ENCODE measurements around the gene FOXS1. TPM values are rescaled to one million over a fixed set of nuclear protein-coding genes. Genes with fewer than 3 reads are reported as not detected.

Gene FOXS1
- total RNA-seq, 1 donor from 2014 or later, result not detected

DNA sequence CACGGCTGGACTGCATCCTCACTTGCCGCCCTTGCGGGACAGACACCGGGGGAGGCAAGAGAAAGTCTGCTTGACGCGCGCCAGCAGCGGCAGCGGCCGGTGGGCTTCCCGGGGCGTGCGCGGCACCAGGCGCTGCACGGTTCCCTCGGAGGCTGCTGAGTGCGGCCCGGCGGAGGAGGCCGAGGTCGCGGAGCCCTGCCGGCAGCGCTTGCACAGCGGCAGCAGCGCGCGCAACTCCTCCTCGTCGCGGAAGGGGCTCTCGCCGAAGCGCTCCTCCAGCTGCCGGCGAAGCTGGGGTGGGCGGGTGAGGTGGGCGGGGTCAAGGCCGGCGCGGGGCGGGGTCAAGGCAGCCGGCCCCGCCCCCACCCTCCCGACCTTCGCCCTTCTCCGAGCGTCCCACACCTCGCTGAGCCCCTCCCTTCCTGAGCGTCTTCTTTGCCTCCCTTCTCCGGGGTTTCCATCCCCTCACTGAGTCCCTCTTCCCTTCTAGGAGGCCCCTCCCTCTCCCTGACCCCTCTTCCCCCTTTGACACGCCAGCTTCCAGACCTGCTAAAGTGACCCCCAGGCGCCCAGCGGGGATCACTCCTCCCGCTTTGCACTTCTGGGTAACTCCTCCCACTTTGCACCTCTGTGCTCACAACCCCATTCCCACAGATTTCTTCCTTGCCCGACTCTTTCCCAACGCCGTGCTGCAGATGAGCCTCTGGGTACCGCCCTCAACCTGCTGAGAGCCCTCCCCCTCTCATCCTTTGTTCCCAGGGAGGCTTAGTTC, 16.2 kb upstream of the FOXS1 start:
- DNase-seq (ENCODE audit: low read depth, low spot score), result no peak

DNA sequence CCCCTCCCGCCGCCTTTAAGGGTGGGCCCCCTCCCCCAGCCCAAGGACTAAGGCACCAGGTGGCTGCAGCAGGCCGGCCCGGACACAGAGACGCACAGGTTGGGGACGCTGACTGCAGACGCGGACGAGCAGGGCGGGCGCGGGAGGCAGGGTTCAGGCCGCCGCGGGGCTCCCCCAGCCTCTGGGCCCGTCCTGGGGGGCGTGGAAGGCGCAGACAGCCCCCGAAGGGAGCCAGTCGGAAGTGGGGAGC, 15.7 kb upstream of the FOXS1 start:
- DNase-seq (ENCODE audit: low read depth, low spot score), result no peak

DNA sequence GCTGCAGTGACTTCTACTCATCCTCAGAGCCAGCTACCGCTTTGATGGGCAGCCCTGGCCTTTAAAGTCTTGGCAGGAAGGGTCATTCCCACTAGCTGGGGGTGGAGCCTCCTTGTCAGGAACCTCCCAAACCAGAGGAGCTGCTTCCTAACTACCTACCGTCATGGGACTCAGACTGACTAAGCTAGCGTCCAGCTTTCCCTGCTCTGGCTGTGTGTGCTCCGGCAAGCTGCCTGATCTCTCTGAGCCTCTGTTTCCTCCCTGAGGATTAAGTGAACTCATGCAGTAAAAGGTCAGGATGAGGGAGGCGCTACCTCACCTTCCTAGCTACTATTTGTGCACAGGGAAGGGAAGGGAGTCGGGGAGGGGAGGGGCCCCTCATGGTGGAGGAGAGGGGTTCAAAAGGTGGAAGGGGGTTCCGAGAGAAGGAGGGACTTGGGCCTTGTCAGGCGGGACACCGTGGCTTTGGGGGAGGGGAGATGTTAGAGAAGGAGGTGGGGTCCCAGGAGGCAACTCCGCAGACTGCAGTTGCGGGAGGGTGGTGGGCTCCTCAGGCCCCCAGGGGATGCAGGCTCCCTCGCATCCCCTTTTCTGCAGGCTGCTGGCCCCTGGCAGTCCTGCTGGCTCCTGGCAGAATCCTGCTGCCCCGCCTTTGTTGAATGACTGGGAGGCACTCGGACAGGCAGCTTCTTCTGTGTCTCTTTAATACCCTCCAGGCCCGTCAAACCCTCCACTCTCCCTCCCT, 15.2 kb upstream of the FOXS1 start:
- DNase-seq (ENCODE audit: low read depth, low spot score), result no peak

DNA sequence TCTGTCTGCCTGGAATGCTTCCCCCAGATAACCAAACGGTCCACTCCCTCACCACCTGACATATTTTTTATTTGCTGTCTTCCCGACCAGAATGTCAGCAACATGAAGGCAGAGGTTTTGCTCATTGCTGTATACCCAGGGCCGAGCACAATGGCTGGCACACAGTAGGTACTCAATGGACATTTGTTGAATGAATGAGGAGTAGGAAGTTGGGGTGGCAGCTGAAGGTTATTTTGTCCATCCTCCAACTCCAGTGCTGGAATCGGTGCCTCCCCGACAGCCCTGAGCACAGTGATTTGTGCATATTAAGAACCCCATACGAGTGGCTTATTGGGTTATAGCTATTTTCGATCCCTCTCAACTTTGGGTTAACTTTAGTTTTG, 14.6 kb upstream of the FOXS1 start:
- no peak for DNase-seq (ENCODE audit: low read depth, low spot score)

DNA sequence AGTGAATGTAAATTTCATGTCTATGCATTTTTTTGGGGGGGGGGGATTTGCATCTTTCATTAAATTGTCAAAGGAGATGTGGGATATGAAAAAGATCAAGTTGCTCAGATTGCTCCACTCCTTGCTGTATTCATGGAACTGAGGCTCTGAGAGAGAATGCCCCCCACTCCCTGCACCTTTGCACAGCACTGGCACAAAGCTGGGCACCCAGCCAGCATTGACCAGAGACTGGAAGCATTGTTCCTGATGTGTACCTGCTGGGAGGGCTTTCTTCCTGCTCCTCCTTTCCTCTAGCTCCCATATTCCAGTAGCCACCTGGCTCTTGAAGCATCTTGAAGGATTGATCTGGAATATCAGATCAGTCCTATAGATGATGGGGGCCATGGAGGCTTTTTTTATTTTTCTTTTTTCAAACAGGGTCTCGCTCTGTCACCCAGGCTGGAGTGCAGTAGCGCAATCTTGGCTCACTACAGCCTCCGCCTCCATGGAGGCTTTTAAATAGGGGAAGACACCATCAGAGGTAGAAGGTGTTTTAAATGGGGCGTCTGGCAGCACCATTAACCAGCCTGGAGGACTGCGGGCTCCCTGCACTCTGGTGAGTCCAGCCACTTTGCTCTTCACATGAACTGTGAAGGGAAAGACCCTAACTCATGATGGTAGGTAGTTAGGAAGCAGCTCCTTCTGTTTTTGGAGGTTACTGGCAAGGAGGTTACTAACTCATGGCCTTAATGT, 14.0 kb upstream of the FOXS1 start:
- DNase-seq (ENCODE audit: low read depth, low spot score), result no peak

DNA sequence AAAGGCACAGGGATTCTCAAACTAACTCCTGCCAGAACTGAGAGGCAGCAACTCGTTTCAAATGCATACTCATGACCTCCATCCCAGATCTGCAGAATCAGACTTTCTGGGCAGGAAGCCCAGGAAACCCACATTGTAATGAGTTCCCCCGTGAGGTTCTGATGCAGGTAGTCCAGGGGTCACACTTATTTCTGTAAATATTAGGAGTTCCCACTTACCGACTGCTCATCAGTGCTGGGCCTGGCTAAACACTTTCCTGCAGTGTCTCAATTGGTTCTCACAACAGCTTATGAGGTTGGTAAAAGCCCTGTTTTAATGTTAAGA, 13.3 kb upstream of the FOXS1 start:
- no peak for DNase-seq (ENCODE audit: low read depth, low spot score)

DNA sequence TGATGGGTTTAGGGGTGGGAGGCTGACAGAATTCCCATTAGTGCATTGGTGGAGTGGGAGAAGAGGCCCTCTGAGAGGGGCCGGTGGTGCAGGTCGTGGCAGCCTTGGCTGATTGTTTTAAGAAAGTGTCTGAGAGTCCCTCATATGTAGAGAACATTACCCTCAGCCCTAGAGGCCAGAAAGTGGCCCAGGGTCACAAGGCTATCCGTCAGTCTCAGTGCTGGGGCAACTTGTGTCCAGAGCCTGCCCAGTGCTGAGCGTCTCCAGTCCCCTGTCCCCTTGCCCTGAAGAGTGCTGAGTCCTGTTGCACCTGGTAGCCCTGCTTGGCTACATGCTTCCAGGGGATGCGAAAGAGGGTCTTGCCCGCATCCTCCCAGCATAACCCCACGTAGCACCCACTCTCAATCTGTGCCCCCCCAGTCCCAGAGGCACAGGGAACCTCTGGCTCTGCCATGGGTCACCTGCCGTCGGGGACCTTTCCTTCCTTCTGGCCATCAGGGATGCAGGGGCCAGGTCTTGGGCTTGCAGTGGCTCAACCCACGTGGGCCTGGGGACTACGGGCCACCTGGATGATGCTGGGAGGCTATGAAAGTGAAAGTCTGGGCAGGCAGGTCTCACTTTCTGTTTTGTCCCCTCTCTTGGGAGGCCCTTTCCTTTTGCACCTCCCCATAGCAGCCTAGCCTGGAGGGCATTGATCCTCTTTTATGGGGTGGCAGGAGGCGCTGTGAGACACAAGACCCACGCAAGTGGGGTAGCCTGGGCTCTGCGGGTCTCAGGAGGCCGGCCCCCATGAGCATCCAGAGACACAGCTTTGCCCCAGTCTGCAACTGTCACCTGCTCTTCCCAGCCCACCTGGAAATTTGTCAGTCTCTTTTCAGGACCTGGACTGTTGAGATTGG, 12.7 kb upstream of the FOXS1 start:
- no peak for DNase-seq (ENCODE audit: low read depth, low spot score)

DNA sequence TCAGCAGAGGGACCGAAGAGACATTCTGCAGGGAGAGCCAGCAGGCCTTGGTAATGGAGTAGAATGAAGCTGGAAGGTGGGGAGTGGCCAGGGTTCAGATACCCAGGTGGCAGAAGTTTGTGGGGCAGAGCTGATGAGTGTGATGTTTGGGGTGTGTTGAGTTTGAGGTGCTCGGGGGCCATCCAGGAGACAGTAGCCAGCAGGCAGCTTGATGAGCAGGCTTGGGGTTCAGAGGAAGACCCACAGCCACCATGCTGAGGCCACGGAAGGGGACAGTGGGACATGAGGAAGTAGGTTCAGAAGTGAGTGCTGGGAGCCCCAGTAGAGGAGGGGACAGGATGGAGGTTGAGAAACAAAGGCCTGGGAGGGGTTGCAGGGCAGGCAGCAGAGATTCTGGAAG, 11.1 kb upstream of the FOXS1 start:
- no peak for DNase-seq (ENCODE audit: low read depth, low spot score)

DNA sequence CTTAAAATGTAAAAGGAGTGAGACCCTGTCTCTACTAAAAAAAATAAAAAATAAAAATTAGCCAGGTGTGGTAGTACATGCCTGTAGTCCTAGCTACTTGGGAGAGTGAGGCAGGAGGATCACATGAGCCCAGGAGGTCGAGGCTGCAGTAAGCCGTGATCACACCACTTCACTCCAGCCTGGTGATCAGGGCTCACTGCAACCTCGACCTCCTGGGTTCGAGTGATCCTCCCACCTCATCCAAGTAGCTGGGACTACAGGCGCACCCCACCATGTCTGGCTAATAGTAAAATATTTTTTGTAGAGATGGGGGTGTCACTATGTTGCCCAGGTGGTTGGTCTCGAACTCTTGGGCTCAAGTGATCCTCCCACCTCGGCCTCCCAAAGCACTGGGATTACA, 8.1 kb upstream of the FOXS1 start:
- no peak for DNase-seq (ENCODE audit: low read depth, low spot score)

DNA sequence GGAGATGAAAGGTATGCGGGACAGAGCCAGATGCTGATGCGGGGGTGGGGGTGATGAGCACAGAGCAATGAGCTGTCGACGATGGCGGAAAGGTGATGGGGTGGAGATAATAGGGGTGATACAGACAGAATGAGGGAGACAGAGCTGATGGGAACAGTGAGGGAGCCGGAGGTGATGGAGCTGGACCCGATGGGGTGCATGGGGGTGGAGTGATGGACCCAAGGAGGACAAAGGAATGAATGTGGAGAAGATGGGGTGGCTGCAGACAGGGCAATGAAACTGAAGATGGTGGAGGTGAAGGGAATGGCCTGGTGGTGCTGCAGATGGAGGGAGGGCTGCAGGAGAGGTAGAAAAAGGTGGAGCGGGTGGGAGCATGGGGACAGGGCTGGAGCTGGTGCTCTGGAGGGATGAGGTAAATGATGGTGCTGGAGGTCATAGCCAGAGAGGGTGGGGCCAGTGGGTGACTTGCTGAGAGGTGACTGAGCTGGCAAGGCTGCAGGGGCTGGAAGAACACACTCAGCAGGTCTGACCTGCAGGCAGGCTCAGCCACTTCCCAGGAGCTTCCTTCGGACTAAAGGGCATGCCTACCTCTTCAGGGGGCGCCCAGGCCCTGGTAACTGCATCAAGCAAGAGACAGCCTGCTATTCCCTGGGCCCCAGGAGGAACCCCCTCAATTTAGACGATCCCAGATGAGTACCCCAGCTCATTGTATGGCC, 6.0 kb upstream of the FOXS1 start:
- no peak for DNase-seq (ENCODE audit: low read depth, low spot score)

DNA sequence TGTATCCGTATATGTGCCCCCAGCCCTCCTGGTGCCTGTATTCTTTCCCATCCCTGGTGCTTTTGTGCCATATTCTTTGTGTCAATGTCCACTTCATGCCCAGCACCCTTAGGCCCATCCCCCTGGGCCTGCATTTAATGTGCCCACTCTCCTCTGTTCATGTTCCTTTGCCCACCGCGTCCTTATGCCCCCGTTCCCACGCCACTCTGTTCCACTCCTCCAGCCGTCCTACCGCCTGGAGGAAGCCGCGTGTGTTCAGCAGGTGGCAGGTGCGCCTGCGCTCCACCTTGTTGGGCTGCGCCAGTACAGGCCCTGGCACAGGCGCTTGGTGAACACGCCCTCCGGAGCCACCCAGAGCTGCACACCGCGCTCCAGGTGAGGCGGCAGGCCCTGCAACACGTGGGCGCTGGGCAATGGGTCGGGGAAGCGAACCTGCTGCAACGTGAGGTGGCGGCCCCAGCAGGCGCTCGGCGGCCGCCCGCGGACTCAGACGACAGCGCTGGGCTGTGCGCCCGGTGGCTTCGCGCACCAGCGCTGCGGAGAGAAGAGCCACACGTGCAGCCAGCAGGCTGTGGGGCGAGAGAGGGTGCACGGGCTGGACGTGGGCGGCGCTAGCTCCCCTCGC, 4.0 kb upstream of the FOXS1 start:
- no peak for DNase-seq (ENCODE audit: low read depth, low spot score)

DNA sequence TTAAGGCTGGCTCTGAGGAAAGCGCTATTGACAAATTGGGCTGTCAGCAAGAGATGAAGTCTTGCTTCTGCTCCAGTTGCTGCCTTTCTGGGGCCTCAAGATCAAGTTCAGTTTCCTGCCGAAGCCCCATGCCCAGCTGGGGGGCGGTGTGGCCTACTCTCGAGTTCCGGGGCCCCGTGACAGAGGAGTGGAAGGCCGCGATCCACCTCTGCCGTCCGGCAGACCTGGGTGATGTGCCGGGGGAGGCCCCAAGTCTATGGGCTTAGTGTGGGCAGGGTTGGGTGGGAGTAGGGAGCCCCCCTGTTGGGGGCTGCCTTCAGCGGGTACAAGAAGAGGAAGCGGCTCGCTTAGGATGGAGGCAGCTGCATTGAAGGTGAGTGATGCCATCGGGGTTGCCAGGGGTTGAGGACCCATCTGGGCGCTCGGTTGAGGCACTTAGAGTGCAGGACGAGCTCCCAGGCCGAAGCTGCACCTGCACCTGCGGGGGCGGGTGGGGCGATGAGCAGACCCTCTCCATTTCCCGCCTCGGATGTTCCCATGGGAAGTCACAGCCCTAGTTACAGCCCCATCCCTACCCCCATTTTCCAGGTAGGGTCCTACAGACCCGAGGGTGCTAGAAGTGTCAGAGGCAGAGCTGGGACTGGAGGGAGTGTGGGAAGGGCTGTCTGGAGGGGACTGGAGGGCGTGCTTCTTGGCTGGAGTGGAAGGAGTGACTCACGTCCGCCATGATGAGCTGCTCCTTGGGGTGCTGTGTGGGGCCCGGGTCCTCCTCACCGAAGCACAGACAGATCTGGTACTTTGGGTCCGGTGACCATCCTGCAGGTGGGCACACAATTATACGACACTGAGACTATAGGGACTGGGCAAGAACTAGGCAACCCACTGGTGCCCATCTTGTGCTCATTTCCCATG, 2.9 kb upstream of the FOXS1 start:
- no peak for DNase-seq (ENCODE audit: low read depth, low spot score)

DNA sequence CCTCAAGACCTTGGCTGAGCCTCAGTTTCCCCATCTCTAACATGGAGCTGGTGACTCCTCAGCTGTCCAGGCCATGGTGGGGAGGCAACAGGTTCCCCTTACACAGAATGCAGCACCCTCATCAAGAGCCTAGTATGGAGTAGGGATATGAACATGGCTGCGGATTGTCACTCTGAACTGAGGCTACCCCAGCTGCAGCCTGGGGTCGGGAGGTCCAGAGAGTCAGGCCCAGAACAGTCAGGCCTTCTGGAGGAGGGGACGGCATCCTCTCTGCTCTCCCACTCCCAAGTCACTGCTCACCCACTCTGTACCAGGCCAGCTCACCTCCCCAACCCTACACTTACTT, 1.4 kb upstream of the FOXS1 start:
- DNase-seq (ENCODE audit: low read depth, low spot score), result no peak

DNA sequence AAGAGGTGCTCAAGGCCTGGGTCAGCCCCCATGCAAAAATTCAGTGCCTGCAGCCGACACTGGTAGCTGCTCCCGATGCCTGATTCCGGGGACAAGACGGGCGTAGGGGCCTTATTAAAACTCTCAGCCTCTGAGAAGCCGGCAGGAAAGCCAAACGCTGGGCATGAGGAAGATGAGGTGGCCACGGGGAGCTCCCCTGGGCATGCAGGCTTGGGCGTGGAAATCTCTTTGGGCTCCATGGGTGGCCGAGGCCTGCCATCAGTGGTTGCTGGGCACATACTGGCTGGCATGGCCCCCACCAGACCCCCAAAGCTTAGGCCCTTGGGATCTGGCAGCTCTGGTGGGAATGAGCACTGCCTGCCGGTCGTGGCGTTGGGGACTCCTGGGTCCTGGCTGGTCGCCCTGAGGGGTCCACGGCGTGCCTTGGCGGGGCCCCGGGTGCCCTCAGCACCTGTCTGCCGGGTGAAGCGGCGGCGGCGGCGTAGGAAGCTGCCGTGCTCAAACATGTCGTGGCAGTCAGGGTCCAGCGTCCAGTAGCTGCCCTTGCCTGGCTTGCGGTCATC, 586 bp downstream of the FOXS1 start:
- DNase-seq (ENCODE audit: low read depth, low spot score), result no peak

DNA sequence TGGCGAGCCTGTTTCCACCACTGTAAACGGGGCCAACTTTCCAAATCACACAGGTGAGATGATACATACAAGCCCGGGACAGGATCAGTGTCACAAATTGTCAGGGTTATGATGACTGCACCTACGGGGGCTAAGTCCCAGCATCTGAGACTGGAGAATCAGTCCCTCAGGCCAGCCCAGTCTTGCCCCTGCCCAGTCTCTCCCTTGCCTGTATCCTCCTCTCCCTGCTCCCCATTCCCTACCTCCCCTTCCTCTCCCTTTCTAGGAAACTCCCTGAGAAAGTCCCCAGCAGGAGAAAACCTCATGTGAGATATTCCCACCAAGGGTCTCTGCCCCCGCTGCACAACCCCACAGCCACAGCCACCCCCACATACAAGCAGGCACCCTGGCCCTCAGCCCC, 1.5 kb downstream of the FOXS1 start:
- DNase-seq (ENCODE audit: low read depth, low spot score), result no peak

DNA sequence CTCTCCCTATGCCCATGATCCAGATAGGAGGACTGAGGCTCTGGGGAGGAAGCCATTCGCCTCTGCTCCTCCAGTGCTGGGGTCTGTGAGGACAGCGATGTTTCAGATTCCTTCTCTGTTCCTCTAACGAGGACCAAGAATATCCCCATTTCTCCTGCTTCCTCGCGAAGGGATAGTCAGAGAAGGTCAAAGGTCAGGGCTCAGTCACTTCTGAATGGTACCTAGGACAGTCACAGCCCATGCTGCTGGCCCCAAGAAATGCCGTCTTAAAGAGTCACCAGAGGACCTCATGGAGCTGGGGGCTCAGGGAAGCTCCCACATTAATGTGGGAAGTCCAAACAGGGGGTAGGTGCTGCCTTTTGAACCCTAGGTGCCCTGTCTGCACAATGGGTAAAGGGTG, 2.1 kb downstream of the FOXS1 start:
- no peak for DNase-seq (ENCODE audit: low read depth, low spot score)

DNA sequence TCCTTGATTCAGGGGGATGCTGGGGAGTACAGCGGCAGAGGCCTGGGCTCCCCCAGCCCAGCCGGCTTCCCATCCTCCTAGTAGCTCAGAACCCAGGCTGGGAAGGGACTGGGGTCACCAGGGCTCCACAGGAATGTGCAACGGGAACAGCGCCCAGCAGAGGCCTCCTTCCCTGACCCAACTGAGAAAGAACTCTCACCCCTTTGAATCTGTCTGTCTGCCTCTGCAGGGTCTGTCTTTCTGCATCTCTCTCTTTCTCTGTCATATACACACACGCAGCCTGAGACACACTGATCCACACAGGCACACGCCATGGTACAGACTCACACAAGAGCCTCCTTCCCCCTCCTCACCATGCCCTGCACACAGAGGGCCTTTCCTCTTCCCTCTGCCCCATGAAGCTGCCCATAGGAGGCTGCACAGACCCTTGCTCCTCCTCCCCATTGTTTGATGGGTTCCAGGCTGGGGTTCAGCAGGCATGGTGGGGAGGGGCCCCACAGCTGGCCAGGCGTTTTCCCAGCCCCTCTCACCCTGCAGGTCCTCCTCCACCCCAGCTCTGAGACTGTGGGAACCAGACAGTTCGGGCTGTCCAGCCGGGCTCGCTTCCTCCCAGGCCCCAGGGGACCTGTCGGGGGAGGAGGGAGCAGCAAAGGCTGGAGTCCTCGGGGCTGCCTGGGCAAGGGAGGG, 2.8 kb downstream of the FOXS1 start:
- DNase-seq (ENCODE audit: low read depth, low spot score), result no peak

DNA sequence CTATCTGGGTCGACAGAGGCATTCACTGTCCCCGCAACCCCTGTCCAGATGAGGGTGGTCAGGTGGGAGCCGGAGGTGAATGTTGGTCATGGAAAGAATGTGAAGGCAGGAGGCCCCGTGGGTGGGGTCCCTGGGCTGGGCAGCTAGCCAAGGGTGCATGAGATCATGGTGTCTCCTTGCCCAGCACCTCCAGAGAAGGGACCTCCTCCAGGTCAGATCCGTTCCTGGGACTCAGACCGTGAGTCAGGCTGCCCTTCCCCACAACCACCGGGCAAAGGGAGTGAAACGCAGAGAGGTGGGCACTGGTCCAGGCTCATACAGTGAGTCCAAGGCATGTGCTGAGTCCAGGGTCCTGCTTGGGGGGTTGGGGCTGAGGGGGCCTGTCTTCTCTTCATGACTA, 3.5 kb downstream of the FOXS1 start:
- DNase-seq (ENCODE audit: low read depth, low spot score), result no peak
